ENCODE results near the gene UBE2S.

DNA sequence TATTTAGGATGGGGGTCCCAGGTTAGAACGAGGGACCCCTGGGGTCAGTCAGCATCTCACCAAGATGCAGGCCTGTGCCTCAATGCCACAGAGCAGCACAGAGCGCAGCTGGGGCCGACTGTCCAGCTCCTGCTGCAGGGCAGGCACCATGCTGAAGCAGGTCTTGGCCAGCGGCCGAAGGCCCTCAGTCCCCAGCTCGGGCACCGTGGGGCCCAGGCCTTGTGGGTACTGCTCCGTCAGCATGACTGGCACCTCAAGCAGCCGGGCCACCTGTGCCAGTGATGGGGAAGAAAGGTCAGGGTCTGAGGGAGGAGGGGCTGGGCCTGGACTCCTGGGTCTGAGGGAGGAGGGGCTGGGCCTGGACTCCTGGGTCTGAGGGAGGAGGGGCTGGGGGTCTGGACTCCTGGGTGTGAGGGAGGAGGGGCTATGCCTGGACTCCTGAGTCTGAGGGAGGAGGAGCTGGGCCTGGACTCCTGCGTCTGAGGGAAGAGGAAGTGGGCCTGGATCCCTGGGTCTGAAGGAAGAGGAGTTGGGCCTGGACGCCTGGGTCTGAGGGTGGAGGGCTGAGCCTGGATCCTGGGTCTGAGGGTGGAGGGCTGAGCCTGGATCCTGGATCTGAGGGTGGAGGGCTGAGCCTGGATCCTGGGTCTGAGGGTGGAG, 48.1 kb upstream of the UBE2S start:
- TF ChIP-seq, protein P1, sequence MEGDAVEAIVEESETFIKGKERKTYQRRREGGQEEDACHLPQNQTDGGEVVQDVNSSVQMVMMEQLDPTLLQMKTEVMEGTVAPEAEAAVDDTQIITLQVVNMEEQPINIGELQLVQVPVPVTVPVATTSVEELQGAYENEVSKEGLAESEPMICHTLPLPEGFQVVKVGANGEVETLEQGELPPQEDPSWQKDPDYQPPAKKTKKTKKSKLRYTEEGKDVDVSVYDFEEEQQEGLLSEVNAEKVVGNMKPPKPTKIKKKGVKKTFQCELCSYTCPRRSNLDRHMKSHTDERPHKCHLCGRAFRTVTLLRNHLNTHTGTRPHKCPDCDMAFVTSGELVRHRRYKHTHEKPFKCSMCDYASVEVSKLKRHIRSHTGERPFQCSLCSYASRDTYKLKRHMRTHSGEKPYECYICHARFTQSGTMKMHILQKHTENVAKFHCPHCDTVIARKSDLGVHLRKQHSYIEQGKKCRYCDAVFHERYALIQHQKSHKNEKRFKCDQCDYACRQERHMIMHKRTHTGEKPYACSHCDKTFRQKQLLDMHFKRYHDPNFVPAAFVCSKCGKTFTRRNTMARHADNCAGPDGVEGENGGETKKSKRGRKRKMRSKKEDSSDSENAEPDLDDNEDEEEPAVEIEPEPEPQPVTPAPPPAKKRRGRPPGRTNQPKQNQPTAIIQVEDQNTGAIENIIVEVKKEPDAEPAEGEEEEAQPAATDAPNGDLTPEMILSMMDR (IDR thresholded peaks at IDR 0.05) = no peak
- TF ChIP-seq EZH2 (IDR thresholded peaks at IDR 0.05; ENCODE audit: borderline replicate concordance, insufficient read depth, low read depth, low read length, poor library complexity, severe bottlenecking) = no peak
